DOHH2 (cell line): Measurements from ENCODE around the gene APOC1.
"Not testable (repeated sequence)": the region's sequence is repeated elsewhere in the genome, so short reads cannot be mapped to it uniquely, and the experiment has no call there.

Source experiments
- H3F3A ChIP-seq: fragments of 200-600 bp; sonication (generic), shearing (Covaris generic); 2 replicates; pipeline ENCODE4 v1.6.0; 2016; ENCODE audit warnings: antibody characterized with exemption, mild to moderate bottlenecking; ENCODE audit not compliant: control insufficient read depth, insufficient read depth
- H3K27ac ChIP-seq: fragments of 200-600 bp; sonication (generic); 2 replicates; pipeline ENCODE4 v1.5.1; 2014; ENCODE audit warnings: low read depth, mild to moderate bottlenecking, low read length, moderate library complexity
- H3K27me3 ChIP-seq: fragments of 200-600 bp; sonication (generic); 2 replicates; pipeline ENCODE4 v1.6.1; 2014; ENCODE audit warnings: mild to moderate bottlenecking, low read length, mixed read lengths; ENCODE audit not compliant: control insufficient read depth
- H3K36me3 ChIP-seq: fragments of 200-600 bp; sonication (generic); 2 replicates; pipeline ENCODE4 v1.6.1; 2014; ENCODE audit warnings: mild to moderate bottlenecking, low read length, moderate library complexity, mixed read lengths; ENCODE audit not compliant: control insufficient read depth
- H3K4me1 ChIP-seq: fragments of 200-600 bp; sonication (generic); 2 replicates; pipeline ENCODE4 v1.6.1; 2014; ENCODE audit warnings: mild to moderate bottlenecking, low read length, mixed read lengths; ENCODE audit not compliant: control insufficient read depth
- H3K4me2 ChIP-seq: fragments of 200-600 bp; sonication (generic); 2 replicates; pipeline ENCODE4 v1.6.0; 2014; ENCODE audit warnings: mild to moderate bottlenecking, low read length, moderate library complexity
- H3K4me3 ChIP-seq: fragments of 200-600 bp; sonication (generic); 2 replicates; pipeline ENCODE4 v1.5.1; 2014; ENCODE audit warnings: mild to moderate bottlenecking, low read length, mixed read lengths
- H3K79me2 ChIP-seq: fragments of 200-600 bp; sonication (generic); 2 replicates; pipeline ENCODE4 v1.6.1; 2014; ENCODE audit warnings: mild to moderate bottlenecking, low read length, mixed read lengths; ENCODE audit not compliant: control insufficient read depth
- H3K9me2 ChIP-seq: fragments of 200-600 bp; sonication (generic); replicated peaks from 2 replicates; pipeline ENCODE4 v1.6.1; 2014; ENCODE audit warnings: mild to moderate bottlenecking, low read length, mixed read lengths; ENCODE audit not compliant: control insufficient read depth
- H3K9me3 ChIP-seq: fragments of 200-600 bp; sonication (generic); 2 replicates; pipeline ENCODE4 v1.6.1; 2014; ENCODE audit warnings: antibody characterized with exemption, low read length, mixed read lengths; ENCODE audit not compliant: control insufficient read depth, insufficient read depth
- H4K20me1 ChIP-seq: fragments of 200-600 bp; sonication (generic); 2 replicates; pipeline ENCODE4 v1.6.0; 2014; ENCODE audit warnings: low read depth, mild to moderate bottlenecking, antibody characterized with exemption, low read length, moderate library complexity; ENCODE audit not compliant: control insufficient read depth, insufficient read depth
- EZH2phosphoT487 ChIP-seq: fragments of 200-600 bp; sonication (generic); IDR thresholded peaks from 2 replicates; pipeline ENCODE4 v1.6.1; 2017; ENCODE audit warnings: borderline replicate concordance, mild to moderate bottlenecking, antibody characterized with exemption, low read length, moderate library complexity, mixed read lengths
- TF ChIP-seq, protein P1 (sequence below): fragments of 200-600 bp; sonication (generic); IDR thresholded peaks from one replicate; pipeline ENCODE4 v1.5.1; 2014; ENCODE audit warnings: antibody characterized with exemption, mild to moderate bottlenecking, low read depth, low read length; ENCODE audit not compliant: poor library complexity, severe bottlenecking

Gene APOC1

DNA sequence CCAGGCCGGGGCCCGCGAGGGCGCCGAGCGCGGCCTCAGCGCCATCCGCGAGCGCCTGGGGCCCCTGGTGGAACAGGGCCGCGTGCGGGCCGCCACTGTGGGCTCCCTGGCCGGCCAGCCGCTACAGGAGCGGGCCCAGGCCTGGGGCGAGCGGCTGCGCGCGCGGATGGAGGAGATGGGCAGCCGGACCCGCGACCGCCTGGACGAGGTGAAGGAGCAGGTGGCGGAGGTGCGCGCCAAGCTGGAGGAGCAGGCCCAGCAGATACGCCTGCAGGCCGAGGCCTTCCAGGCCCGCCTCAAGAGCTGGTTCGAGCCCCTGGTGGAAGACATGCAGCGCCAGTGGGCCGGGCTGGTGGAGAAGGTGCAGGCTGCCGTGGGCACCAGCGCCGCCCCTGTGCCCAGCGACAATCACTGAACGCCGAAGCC, 5.6 kb upstream of the APOC1 start:
- Histone ChIP-seq H3K9me2 (no peaks in the 10 kb centered on the region), H4K20me1 (peaks cover 9% of the 10 kb centered on the region; the same call in 1 of the 2 replicates), H3K27me3 (peaks cover 20% of the 10 kb centered on the region), H3K79me2 (no peaks in the 10 kb centered on the region), H3K36me3 (peaks cover 8% of the 10 kb centered on the region), H3F3A (no peaks in the 10 kb centered on the region), H3K4me2 (no peak overlapping the region), H3K4me3 (no peak overlapping the region), H3K9me3 (no peaks in the 10 kb centered on the region), H3K27ac (no peak overlapping the region), H3K4me1 (peaks cover 10% of the 10 kb centered on the region)
- TF ChIP-seq, protein P1, sequence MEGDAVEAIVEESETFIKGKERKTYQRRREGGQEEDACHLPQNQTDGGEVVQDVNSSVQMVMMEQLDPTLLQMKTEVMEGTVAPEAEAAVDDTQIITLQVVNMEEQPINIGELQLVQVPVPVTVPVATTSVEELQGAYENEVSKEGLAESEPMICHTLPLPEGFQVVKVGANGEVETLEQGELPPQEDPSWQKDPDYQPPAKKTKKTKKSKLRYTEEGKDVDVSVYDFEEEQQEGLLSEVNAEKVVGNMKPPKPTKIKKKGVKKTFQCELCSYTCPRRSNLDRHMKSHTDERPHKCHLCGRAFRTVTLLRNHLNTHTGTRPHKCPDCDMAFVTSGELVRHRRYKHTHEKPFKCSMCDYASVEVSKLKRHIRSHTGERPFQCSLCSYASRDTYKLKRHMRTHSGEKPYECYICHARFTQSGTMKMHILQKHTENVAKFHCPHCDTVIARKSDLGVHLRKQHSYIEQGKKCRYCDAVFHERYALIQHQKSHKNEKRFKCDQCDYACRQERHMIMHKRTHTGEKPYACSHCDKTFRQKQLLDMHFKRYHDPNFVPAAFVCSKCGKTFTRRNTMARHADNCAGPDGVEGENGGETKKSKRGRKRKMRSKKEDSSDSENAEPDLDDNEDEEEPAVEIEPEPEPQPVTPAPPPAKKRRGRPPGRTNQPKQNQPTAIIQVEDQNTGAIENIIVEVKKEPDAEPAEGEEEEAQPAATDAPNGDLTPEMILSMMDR: no peak
- no peak for TF ChIP-seq EZH2phosphoT487

DNA sequence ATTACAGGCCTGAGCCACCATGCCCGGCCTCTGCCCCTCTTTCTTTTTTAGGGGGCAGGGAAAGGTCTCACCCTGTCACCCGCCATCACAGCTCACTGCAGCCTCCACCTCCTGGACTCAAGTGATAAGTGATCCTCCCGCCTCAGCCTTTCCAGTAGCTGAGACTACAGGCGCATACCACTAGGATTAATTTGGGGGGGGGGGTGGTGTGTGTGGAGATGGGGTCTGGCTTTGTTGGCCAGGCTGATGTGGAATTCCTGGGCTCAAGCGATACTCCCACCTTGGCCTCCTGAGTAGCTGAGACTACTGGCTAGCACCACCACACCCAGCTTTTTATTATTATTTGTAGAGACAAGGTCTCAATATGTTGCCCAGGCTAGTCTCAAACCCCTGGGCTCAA, 4.6 kb upstream of the APOC1 start:
- H3K27ac ChIP-seq: no peak overlapping the region
- H3K79me2 ChIP-seq: no peaks in the 10 kb centered on the region
- no peak overlapping the region for H3K4me3 ChIP-seq
- H3K27me3 ChIP-seq: peaks cover 24% of the 10 kb centered on the region
- no peaks in the 10 kb centered on the region for H3K9me2 ChIP-seq
- peaks cover 17% of the 10 kb centered on the region for H3K4me1 ChIP-seq
- no peaks in the 10 kb centered on the region for H3F3A ChIP-seq
- TF ChIP-seq, protein P1: no peak
- no peak for TF ChIP-seq EZH2phosphoT487
- H4K20me1 ChIP-seq: no peaks in the 10 kb centered on the region
- H3K4me2 ChIP-seq: no peak overlapping the region
- H3K9me3 ChIP-seq: no peaks in the 10 kb centered on the region
- H3K36me3 ChIP-seq: no peaks in the 10 kb centered on the region

DNA sequence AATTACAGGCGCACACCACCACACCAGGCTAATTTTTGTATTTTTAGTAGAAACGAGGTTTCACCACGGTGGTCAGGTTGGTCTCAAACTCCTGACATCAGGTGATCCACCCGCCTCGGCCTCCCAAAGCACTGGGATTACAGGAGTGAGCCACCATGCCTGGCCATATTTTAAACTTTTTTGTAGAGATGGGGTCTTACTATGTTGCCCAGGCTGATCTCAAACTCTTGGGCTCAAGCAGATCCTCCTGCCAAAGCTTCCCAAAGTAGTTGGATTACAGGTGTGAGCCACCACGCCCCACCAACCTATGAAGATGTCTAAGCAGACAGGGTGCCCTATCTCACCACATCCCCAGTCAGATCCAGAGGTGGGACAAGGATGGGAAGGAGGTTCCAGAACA, 2.5 kb upstream of the APOC1 start:
- not testable (repeated sequence) for H3K4me3 ChIP-seq, H3K9me2 ChIP-seq, H3K4me2 ChIP-seq, H3K9me3 ChIP-seq, H3K27ac ChIP-seq, H3K36me3 ChIP-seq, H3K79me2 ChIP-seq, H3F3A ChIP-seq, H4K20me1 ChIP-seq, H3K4me1 ChIP-seq
- peaks cover 10% of the 10 kb centered on the region; the same call in 1 of the 2 replicates for H3K27me3 ChIP-seq

DNA sequence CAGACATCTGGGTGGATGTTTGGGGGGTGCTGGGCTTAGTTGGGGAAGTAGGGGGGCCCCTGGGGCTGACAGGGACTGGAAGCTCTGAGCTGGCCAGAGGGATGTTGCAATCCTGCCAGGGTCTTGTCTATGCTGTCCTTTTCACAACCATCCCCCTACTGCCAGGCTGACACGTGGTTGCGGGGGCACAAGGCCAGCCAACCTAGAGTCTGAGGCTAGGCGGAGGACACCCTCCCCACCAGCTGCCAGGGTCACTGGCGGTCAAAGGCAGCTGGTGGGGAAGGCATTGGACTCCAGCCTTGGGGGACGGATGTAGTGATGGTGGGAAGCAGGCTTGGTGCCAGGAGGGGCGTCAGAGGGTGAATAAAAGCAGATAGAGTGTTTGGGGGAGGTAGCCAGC, 1.6 kb upstream of the APOC1 start:
- no peak overlapping the region for H3K4me3 ChIP-seq
- no peaks in the 10 kb centered on the region for H3F3A ChIP-seq
- H3K9me3 ChIP-seq: no peaks in the 10 kb centered on the region
- peaks cover 10% of the 10 kb centered on the region; the same call in 1 of the 2 replicates for H3K27me3 ChIP-seq
- H4K20me1 ChIP-seq: no peaks in the 10 kb centered on the region
- no peaks in the 10 kb centered on the region for H3K79me2 ChIP-seq
- no peaks in the 10 kb centered on the region for H3K36me3 ChIP-seq
- no peak for TF ChIP-seq EZH2phosphoT487
- TF ChIP-seq, protein P1: no peak
- no peaks in the 10 kb centered on the region for H3K9me2 ChIP-seq
- H3K4me1 ChIP-seq: peaks cover 7% of the 10 kb centered on the region
- no peak overlapping the region for H3K27ac ChIP-seq
- H3K4me2 ChIP-seq: no peak overlapping the region

DNA sequence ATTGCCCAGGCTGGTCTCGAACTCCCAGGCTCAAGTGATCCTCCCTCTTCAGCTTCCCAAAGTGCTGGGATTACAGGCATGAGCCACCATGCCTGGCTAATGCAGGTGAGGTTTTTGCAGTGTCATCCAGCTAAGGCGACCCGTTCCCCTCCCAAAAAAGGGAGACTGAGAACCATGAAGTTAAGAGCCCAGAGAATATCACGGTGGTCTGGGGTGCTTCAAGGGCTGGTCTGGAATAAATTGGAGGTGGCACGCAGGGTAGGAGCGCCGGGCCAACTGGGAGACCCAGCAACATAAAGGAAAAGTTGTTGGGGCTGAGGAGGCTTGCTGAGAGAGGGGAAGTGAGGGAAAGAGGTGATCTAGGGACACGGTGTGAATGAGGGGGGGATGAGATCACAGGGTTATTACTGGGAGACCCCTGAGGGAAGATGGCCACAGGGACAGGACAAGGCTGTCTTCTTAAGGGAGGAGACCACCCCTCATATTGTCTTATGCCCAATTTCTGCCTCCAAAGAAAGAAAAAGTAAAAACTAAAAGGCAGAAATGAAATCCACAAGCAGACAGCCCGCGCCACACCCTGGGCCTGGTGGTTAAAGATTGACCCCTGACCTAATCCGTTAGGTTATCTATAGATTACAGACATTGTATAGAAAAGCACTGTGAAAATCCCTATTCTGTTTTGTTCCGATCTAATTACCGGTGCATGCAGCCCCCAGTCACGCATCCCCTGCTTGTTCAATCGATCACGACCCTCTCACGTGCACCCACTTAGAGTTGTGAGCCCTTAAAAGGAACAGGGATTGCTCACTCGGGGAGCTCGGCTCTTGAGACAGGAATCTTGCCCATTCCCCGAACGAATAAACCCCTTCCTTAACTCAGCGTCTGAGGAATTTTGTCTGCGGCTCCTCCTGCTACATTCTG, 636 bp upstream of the APOC1 start:
- H3K9me3 ChIP-seq, H3K36me3 ChIP-seq, H3K79me2 ChIP-seq, H3K4me1 ChIP-seq, H3F3A ChIP-seq, H3K9me2 ChIP-seq, H3K27ac ChIP-seq, H4K20me1 ChIP-seq: not testable (repeated sequence)
- H3K27me3 ChIP-seq: peaks cover 10% of the 10 kb centered on the region; the same call in 1 of the 2 replicates
- peak overlapping the region; percentile 91 for H3K4me2 ChIP-seq
- peak overlapping the region; percentile 69 for H3K4me3 ChIP-seq
